WERI-Rb-1 (cell line): ENCODE measurements around the gene PSTK.

Experiments
- DNase-seq: peaks from one replicate; pipeline ENCODE4 v3.0.0-alpha.2; 2020
- H3K27ac ChIP-seq: fragments of 250-450 bp; sonication (Bioruptor Pico); 2 replicates; pipeline ENCODE4 v1.5.1; 2020; ENCODE audit warnings: mild to moderate bottlenecking, moderate library complexity
- H3K27me3 ChIP-seq: fragments of 250-450 bp; sonication (Bioruptor Pico); 2 replicates; pipeline ENCODE4 v1.5.1; 2021; ENCODE audit warnings: mild to moderate bottlenecking, low read depth, moderate library complexity; ENCODE audit not compliant: insufficient read depth, severe bottlenecking
- H3K36me3 ChIP-seq: fragments of 250-450 bp; sonication (Bioruptor Pico); 2 replicates; pipeline ENCODE4 v1.5.1; 2020; ENCODE audit warnings: mild to moderate bottlenecking, moderate library complexity
- H3K4me3 ChIP-seq: 2 replicates; pipeline ENCODE4 v1.5.1; 2011; ENCODE audit warnings: low read depth, mild to moderate bottlenecking, control low read depth, low read length
- H3K9me3 ChIP-seq: fragments of 250-450 bp; sonication (Bioruptor Pico); 2 replicates; pipeline ENCODE4 v1.5.1; 2021; ENCODE audit warnings: mild to moderate bottlenecking, moderate library complexity; ENCODE audit not compliant: severe bottlenecking
- TF ChIP-seq, protein P1 (sequence below): IDR thresholded peaks from 2 replicates; pipeline ENCODE4 v1.5.1; 2011; ENCODE audit warnings: low read depth, mild to moderate bottlenecking, control low read depth, inconsistent platforms, low read length

Gene PSTK

DNA sequence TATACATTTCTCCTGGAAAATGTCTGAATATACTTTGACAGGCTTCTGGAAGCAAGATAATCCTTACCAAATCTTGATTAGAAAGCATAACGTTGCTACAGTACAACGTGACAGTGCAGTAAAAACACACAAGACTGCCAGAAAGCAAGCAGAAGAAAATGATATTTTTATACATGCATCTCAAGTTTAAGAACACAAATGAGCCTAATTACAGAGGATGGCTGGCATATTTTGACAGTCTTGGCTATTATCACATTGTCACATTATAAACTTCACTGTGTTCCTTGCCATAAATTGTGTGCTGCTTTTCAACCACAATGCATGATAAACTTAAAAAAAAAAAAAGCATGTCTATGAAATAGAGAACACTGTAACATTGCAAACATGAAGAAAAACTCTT, 24.1 kb downstream of the PSTK start:
- no peak overlapping the region for H3K4me3 ChIP-seq
- H3K27me3 ChIP-seq, result no peaks in the 10 kb centered on the region
- no peak for DNase-seq
- no peaks in the 10 kb centered on the region; the same call in 1 of the 2 replicates for H3K36me3 ChIP-seq
- H3K9me3 ChIP-seq, result no peaks in the 10 kb centered on the region
- no peak overlapping the region for H3K27ac ChIP-seq
- TF ChIP-seq, protein P1, sequence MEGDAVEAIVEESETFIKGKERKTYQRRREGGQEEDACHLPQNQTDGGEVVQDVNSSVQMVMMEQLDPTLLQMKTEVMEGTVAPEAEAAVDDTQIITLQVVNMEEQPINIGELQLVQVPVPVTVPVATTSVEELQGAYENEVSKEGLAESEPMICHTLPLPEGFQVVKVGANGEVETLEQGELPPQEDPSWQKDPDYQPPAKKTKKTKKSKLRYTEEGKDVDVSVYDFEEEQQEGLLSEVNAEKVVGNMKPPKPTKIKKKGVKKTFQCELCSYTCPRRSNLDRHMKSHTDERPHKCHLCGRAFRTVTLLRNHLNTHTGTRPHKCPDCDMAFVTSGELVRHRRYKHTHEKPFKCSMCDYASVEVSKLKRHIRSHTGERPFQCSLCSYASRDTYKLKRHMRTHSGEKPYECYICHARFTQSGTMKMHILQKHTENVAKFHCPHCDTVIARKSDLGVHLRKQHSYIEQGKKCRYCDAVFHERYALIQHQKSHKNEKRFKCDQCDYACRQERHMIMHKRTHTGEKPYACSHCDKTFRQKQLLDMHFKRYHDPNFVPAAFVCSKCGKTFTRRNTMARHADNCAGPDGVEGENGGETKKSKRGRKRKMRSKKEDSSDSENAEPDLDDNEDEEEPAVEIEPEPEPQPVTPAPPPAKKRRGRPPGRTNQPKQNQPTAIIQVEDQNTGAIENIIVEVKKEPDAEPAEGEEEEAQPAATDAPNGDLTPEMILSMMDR, result no peak

DNA sequence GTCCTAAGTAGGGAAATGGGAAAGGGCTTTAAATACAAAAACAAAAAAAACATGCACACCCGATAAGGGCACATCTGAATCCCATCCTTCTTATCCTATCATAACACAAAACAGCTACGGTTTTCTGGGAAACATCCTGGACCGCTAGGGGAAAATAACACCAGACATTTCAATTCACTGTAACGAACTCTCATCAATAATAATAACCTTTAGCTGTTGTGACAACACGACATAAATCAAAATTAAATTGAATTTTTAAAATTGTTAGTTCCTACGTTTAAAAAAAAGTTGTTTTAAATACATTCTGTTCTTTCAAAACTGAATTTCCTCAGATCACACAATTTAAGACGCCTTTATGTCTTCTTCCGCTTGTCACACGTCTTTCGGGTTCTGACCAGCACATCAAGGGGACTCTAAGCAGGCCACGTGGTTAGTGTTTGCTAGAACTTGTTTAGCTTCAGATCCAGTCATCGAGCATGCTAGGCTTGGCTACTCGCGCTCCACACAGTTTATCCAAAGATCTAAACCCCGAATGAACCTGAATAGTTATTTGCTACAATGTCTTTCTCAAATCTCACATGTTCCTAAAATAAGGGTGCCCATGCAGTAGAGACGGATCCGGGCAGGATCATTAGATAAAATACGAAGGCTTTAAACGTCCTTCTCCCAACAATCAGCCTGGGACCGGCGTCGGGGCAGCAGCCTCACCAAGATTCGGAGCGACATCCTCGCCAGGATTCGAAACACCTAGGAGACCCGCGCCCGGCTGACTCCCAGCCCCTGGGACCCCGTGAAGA, 27.6 kb downstream of the PSTK start:
- DNase-seq, result peak; percentile 13
- Histone ChIP-seq H3K9me3 (no peaks in the 10 kb centered on the region), H3K27me3 (no peaks in the 10 kb centered on the region), H3K4me3 (peak overlapping the region; percentile 84), H3K36me3 (no peaks in the 10 kb centered on the region), H3K27ac (peak overlapping the region; percentile 68)
- TF ChIP-seq, protein P1, result no peak

DNA sequence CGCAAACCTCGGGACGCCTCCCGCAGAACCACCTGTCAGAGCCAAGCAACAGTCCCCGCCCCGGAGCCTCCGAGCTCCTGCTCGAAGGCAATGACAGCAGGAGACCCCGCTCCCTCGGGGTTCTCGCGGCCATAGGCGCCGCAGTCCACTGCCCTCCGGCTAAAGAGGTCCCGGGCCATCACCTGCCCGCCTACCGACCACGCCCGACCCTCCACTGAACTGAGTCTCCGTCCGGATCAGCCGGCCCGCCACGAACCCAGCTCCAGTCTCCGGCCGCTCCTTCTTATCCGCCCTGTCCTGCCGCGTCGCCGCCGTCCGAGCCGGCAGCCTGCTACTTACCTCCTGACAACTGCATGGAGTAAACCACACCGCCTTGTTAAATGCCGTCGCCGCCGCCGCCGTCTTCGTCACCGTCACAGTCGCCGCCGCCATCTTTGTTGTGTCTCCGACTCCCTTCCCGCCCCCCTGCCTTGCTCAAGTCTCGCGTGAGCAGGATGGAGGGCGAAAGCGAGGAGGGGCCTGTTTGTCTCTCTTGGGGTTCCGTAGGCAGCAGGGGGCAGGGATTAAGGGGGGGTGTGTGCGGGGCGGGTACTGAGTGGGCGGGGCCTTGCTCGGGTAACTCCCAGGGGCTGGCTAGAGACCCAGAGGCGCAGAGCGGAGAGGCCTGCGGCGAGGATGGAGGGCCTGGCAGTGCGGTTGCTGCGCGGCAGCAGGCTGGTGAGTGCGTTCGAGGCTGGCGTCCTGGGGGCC, 28.3 kb downstream of the PSTK start, which contains the start of the genes ACADSB and IKZF5:
TSS of gene ACADSB (plus strand) at position 652 of the 750 bp plus-strand sequence. CDS start at position 676, 24 bp downstream.
TSS of gene IKZF5 (minus strand) at position 441 of the 750 bp plus-strand sequence. CDS start 10,170 bp downstream, outside the sequence.
- Histone ChIP-seq H3K27ac (peak within 1 kb of the TSS; percentile 68), H3K9me3 (no peaks in the 10 kb centered on the region), H3K36me3 (no peaks in the 10 kb centered on the region), H3K4me3 (peak within 1 kb of the TSS; percentile 84), H3K27me3 (no peaks in the 10 kb centered on the region)
- TF ChIP-seq, protein P1, result no peak
- DNase-seq, result peak; percentile 97

DNA sequence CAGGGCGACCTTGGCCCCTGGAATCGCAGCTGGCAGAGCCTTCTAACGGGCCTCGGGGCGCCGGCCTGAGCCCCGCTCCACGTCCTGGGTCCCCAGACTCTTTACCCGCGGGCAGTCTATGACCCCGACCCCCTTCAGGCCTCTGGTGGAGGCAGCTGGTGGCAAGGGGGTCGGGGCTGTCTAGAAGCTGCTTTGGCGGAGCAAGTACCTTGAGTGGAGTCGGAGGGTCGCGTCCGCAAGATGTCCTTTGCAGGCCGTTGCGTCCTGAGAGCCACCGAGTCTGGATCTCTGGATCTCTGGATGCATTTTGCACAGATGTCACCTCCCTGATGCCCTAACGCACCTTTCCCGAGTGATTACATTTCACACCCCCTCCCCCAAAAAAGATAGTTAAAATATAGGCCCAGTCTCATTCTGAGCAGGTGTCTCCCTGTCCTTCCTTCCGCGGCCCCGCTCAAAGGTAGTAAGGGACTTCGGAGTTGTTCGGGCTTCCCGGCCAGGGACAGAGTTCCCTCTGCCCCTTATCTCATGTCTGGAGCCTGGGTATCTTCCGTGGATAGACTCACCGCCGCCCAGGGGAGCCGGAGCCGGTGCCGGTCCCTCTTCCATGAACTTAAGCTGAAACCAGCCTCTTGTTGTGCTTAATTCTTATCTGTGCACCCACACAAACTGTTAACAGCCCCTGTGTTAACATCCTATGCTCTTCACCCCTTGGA, 29.1 kb downstream of the PSTK start:
- H3K36me3 ChIP-seq, result no peaks in the 10 kb centered on the region
- no peaks in the 10 kb centered on the region for H3K9me3 ChIP-seq
- H3K27me3 ChIP-seq, result no peaks in the 10 kb centered on the region
- TF ChIP-seq, protein P1, result no peak
- H3K27ac ChIP-seq, result peak overlapping the region; percentile 67
- peak; percentile 8 for DNase-seq
- peak overlapping the region; percentile 84 for H3K4me3 ChIP-seq

DNA sequence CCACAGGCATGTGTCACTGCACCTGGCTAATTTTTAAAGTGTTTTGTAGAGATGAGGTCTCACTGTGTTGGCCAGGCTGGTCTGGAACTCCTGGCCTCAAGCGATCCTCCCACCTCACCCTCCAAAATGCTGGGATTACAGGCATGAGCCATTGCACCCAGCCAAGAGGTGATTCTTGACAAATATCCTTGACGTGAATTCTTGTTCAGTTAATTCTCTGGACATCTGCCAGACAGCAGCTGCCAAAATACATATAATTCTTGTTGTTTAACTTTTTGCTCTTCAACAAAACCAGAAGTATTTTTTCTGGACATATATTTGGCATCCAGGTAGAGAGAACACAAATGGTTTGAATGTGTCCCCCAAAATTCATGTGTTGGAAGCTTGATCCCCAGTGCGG, 31.8 kb downstream of the PSTK start:
- TF ChIP-seq, protein P1, result no peak
- no peak for DNase-seq
- Histone ChIP-seq H3K4me3 (no peak overlapping the region), H3K36me3 (no peaks in the 10 kb centered on the region), H3K9me3 (no peaks in the 10 kb centered on the region), H3K27ac (no peak overlapping the region), H3K27me3 (no peaks in the 10 kb centered on the region)
